Neutrophil (primary cell): Measurements from ENCODE around the gene TUBB.

Experiments used
- H3K27ac ChIP-seq: fragments of 200-600 bp; sonication (generic); 2 replicates; pipeline ENCODE4 v1.5.1; 2016; ENCODE audit warnings: mild to moderate bottlenecking, moderate library complexity
- H3K27me3 ChIP-seq: fragments of 200-600 bp; sonication (generic); 2 replicates; pipeline ENCODE4 v1.6.0; 2016; ENCODE audit warnings: mild to moderate bottlenecking
- H3K36me3 ChIP-seq: fragments of 200-600 bp; sonication (generic); 2 replicates; pipeline ENCODE4 v1.5.1; 2017
- H3K4me1 ChIP-seq, 2 experiments: fragments of 200-600 bp in 1 of 2; sonication (generic) in 1 of 2; 1 replicate in 1 of 2; 2 replicates in 1 of 2; pipeline versions ENCODE4 v1.5.1 to v1.6.1; 2013 to 2016; ENCODE audit warnings: low read depth in 1 of 2, low read length in 1 of 2, mild to moderate bottlenecking in 1 of 2, moderate library complexity in 1 of 2; ENCODE audit not compliant: control insufficient read depth in 1 of 2, insufficient read depth in 1 of 2
- H3K4me3 ChIP-seq, 2 experiments: fragments of 200-600 bp in 1 of 2; sonication (generic) in 1 of 2; 1 replicate in 1 of 2; 2 replicates in 1 of 2; pipeline ENCODE4 v1.5.1; 2013 to 2016; ENCODE audit warnings: low read depth in 1 of 2, low read length in 1 of 2, mild to moderate bottlenecking in 1 of 2, moderate library complexity in 1 of 2
- H3K9me3 ChIP-seq: fragments of 200-600 bp; sonication (generic); 2 replicates; pipeline ENCODE4 v1.5.1; 2016
- CTCF ChIP-seq: fragments of 200-600 bp; sonication (generic); IDR thresholded peaks from 2 replicates; pipeline ENCODE4 v1.5.1; 2016; ENCODE audit warnings: antibody characterized with exemption

Gene TUBB

GRCh38 chr6:30719791-30720737 is at the start of gene TUBB:
Gene TUBB, plus strand, starts transcription at chr6:30720352. Its CDS starts 155 bp downstream, at chr6:30720507.
- Histone ChIP-seq H3K27me3 (no peaks in the 10 kb centered on the region), H3K4me1 (peaks cover 57 to 62% of the 10 kb centered on the region in 2 experiments), H3K4me3 (peak within 1 kb of the TSS; percentile 88 to 92), H3K9me3 (no peaks in the 10 kb centered on the region), H3K36me3 (peaks cover 28% of the 10 kb centered on the region), H3K27ac (peak within 1 kb of the TSS; percentile 97)
- TF ChIP-seq CTCF, result no peak

- TF ChIP-seq CTCF, result no peak
- Histone ChIP-seq H3K27me3 (no peaks in the 10 kb centered on the region), H3K4me1 (peaks cover 25 to 26% of the 10 kb centered on the region in 2 experiments), H3K4me3 (no peak overlapping the region), H3K27ac (peak overlapping the region; percentile 26), H3K9me3 (no peaks in the 10 kb centered on the region), H3K36me3 (peaks cover 45% of the 10 kb centered on the region)
These were observed 49.2 kb upstream of the TUBB start for GRCh38 chr6:30670760-30671527.

GRCh38 chr6:30672445-30673253 is 47.5 kb upstream of the TUBB start, which contains the start of gene DHX16:
Gene DHX16, minus strand, starts transcription at chr6:30673006. Its CDS starts 165 bp downstream, at chr6:30672841.
- Histone ChIP-seq H3K36me3 (peaks cover 47% of the 10 kb centered on the region), H3K27ac (peak within 1 kb of the TSS; percentile 87), H3K27me3 (no peaks in the 10 kb centered on the region), H3K4me1 (peaks cover 25 to 26% of the 10 kb centered on the region in 2 experiments), H3K9me3 (no peaks in the 10 kb centered on the region), H3K4me3 (peak within 1 kb of the TSS; percentile 84 to 98)
- peak; percentile 85 for TF ChIP-seq CTCF

- Histone ChIP-seq H3K9me3 (no peaks in the 10 kb centered on the region), H3K36me3 (peaks cover 61% of the 10 kb centered on the region), H3K4me3 (no peak overlapping the region), H3K27me3 (no peaks in the 10 kb centered on the region), H3K27ac (peak overlapping the region; percentile 52), H3K4me1 (peaks cover 45 to 49% of the 10 kb centered on the region in 2 experiments)
- no peak for TF ChIP-seq CTCF
These were observed 43.4 kb upstream of the TUBB start for GRCh38 chr6:30676660-30677285.
